Mesendoderm (in vitro differentiated cells): Measurements from ENCODE around the gene OASL.

Experiments used
- DNase-seq: peaks from one replicate; pipeline ENCODE4 v3.0.0; 2013
- H2AK5ac ChIP-seq: 2 replicates; pipeline ENCODE4 v1.6.1; 2013; ENCODE audit warnings: low read length, inconsistent platforms
- H2BK120ac ChIP-seq: 2 replicates; pipeline ENCODE4 v1.6.1; 2013; ENCODE audit warnings: low read depth, mild to moderate bottlenecking, low read length, moderate library complexity, mixed read lengths
- H2BK15ac ChIP-seq: replicated peaks from 2 replicates; pipeline ENCODE4 v1.6.1; 2013; ENCODE audit warnings: low read depth, mild to moderate bottlenecking, moderate library complexity
- H2BK5ac ChIP-seq: 2 replicates; pipeline ENCODE4 v1.6.1; 2013; ENCODE audit warnings: low read length, inconsistent platforms
- H3K18ac ChIP-seq: 2 replicates; pipeline ENCODE4 v1.6.1; 2013; ENCODE audit warnings: mild to moderate bottlenecking, low read length, mixed read lengths
- H3K23ac ChIP-seq: one replicate; pipeline ENCODE4 v1.6.1; 2013; ENCODE audit warnings: low read length
- H3K27ac ChIP-seq: 2 replicates; pipeline ENCODE4 v1.5.1; 2013; ENCODE audit warnings: low read depth, mild to moderate bottlenecking, inconsistent platforms, low read length, moderate library complexity
- H3K27me3 ChIP-seq: 2 replicates; pipeline ENCODE4 v1.6.1; 2013; ENCODE audit warnings: low read length, control low read depth, mild to moderate bottlenecking, inconsistent platforms; ENCODE audit not compliant: insufficient read depth, poor library complexity
- H3K36me3 ChIP-seq: 2 replicates; pipeline ENCODE4 v1.6.1; 2013; ENCODE audit warnings: low read length, inconsistent platforms; ENCODE audit not compliant: control insufficient read depth, insufficient read depth
- H3K4ac ChIP-seq: one replicate; pipeline ENCODE4 v1.6.1; 2013; ENCODE audit warnings: low read depth, mild to moderate bottlenecking, low read length, moderate library complexity
- H3K4me1 ChIP-seq: 2 replicates; pipeline ENCODE4 v1.6.1; 2013; ENCODE audit warnings: low read depth, low read length, inconsistent platforms; ENCODE audit not compliant: control insufficient read depth
- H3K4me2 ChIP-seq: 2 replicates; pipeline ENCODE4 v1.6.1; 2013; ENCODE audit warnings: low read length
- H3K4me3 ChIP-seq: 2 replicates; pipeline ENCODE4 v1.5.1; 2013; ENCODE audit warnings: mild to moderate bottlenecking, low read length
- H3K56ac ChIP-seq: one replicate; pipeline ENCODE4 v1.6.1; 2013; ENCODE audit warnings: low read length
- H3K79me1 ChIP-seq: 2 replicates; pipeline ENCODE4 v1.6.1; 2013; ENCODE audit warnings: low read length, inconsistent platforms
- H3K79me2 ChIP-seq: 2 replicates; pipeline ENCODE4 v1.6.1; 2013; ENCODE audit warnings: mild to moderate bottlenecking, low read length; ENCODE audit not compliant: control insufficient read depth, insufficient read depth
- H3K9ac ChIP-seq: 2 replicates; pipeline ENCODE4 v1.6.1; 2013; ENCODE audit warnings: low read length, inconsistent platforms
- H4K5ac ChIP-seq: one replicate; pipeline ENCODE4 v1.6.1; 2013; ENCODE audit warnings: low read length
- H4K8ac ChIP-seq: one replicate; pipeline ENCODE4 v1.6.1; 2013; ENCODE audit warnings: low read depth, mild to moderate bottlenecking, control low read depth, low read length, moderate library complexity
- WGBS: extraction: QIAGEN DNeasy Blood & Tissue Kit; methylation state at CpG from one replicate; pipeline ENCODE4 v1.1.7; 2013; ENCODE audit warnings: low lambda C conversion rate, missing lambda C conversion rate; ENCODE audit not compliant: insufficient coverage; ENCODE audit errors: extremely low coverage; 5-methylcytosine and 5-hydroxymethylcytosine counted together

The OASL gene

GRCh38 chr12:121013715-121014114, 25.3 kb downstream of the OASL start:
- no CpG with 5 or more reads among the region's 3 CpGs for WGBS

GRCh38 chr12:121011820-121012219, 27.2 kb downstream of the OASL start:
- Histone ChIP-seq H4K8ac (no peak overlapping the region), H2AK5ac (no peak overlapping the region), H2BK15ac (no peak overlapping the region), H3K4me3 (no peak overlapping the region), H3K79me1 (peaks cover 8% of the 10 kb centered on the region), H4K5ac (no peak overlapping the region), H3K4me1 (peaks cover 3% of the 10 kb centered on the region), H3K27ac (no peak overlapping the region), H3K23ac (no peak overlapping the region), H3K79me2 (peaks cover 9% of the 10 kb centered on the region), H2BK120ac (no peak overlapping the region), H3K4ac (no peak overlapping the region), H3K36me3 (peaks cover 4% of the 10 kb centered on the region), H3K9ac (no peak overlapping the region), H3K4me2 (no peak overlapping the region), H3K18ac (no peak overlapping the region), H3K27me3 (no peaks in the 10 kb centered on the region), H2BK5ac (no peak overlapping the region), H3K56ac (no peak overlapping the region)
- no CpG with 5 or more reads among the region's 6 CpGs for WGBS
- DNase-seq = no peak

More at GRCh38 chr12:121013715-121014114, 25.3 kb downstream of the OASL start:
- peaks cover 4% of the 10 kb centered on the region for H3K36me3 ChIP-seq
- peaks cover 3% of the 10 kb centered on the region for H3K4me1 ChIP-seq
- no peak overlapping the region for H2BK5ac ChIP-seq
- H2BK15ac ChIP-seq = no peak overlapping the region
- no peak overlapping the region for H4K5ac ChIP-seq
- H2AK5ac ChIP-seq = no peak overlapping the region
- no peak overlapping the region for H3K56ac ChIP-seq
- H3K27me3 ChIP-seq = no peaks in the 10 kb centered on the region
- no peak overlapping the region for H3K27ac ChIP-seq
- peaks cover 9% of the 10 kb centered on the region for H3K79me2 ChIP-seq
- no peak overlapping the region for H3K9ac ChIP-seq
- no peak overlapping the region for H3K4ac ChIP-seq
- H3K23ac ChIP-seq = no peak overlapping the region
- no peak overlapping the region for H3K18ac ChIP-seq
- no peak for DNase-seq
- no peak overlapping the region for H4K8ac ChIP-seq
- no peak overlapping the region for H3K4me2 ChIP-seq
- no peak overlapping the region for H3K4me3 ChIP-seq
- peaks cover 8% of the 10 kb centered on the region for H3K79me1 ChIP-seq
- H2BK120ac ChIP-seq = no peak overlapping the region

DNA sequence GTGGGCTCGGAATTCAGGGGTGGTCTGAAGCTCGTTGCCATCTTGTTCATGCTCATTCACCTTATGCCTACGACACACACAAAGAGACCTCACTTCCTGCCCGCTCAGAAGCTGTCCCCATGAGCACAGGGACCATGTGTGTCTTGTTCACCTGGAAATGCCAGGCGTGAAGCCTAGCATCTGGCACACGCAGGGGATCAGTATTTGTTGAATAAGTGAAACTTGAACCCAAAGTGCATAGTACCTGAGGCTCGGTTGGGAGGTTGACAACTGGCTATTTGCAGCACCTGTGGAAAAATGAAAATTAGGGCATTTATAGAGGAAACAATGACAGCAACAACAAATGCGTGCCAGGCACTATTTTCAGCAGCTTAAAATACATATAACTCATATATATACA, 28.2 kb downstream of the OASL start:
- Histone ChIP-seq H2BK15ac (no peak overlapping the region), H2AK5ac (no peak overlapping the region), H3K4me2 (no peak overlapping the region), H3K9ac (no peak overlapping the region), H2BK5ac (no peak overlapping the region), H4K5ac (no peak overlapping the region), H3K36me3 (peaks cover 6% of the 10 kb centered on the region), H3K18ac (no peak overlapping the region), H3K56ac (no peak overlapping the region), H3K23ac (no peak overlapping the region), H3K27me3 (no peaks in the 10 kb centered on the region), H3K4me1 (peaks cover 3% of the 10 kb centered on the region), H2BK120ac (no peak overlapping the region), H3K79me1 (peaks cover 8% of the 10 kb centered on the region), H3K4me3 (no peak overlapping the region), H3K79me2 (peaks cover 8% of the 10 kb centered on the region), H3K27ac (no peak overlapping the region), H4K8ac (no peak overlapping the region), H3K4ac (no peak overlapping the region)
- no peak for DNase-seq
- WGBS = no CpG with 5 or more reads among the region's 8 CpGs

- Histone ChIP-seq H4K5ac (no peak overlapping the region), H3K4me3 (no peak overlapping the region), H2BK120ac (no peak overlapping the region), H3K79me1 (peaks cover 3% of the 10 kb centered on the region), H3K79me2 (no peaks in the 10 kb centered on the region), H3K4me1 (no peaks in the 10 kb centered on the region), H4K8ac (no peak overlapping the region), H3K23ac (no peak overlapping the region), H2AK5ac (no peak overlapping the region), H3K36me3 (peaks cover 6% of the 10 kb centered on the region), H3K18ac (no peak overlapping the region), H3K27ac (no peak overlapping the region), H2BK5ac (no peak overlapping the region), H3K4ac (no peak overlapping the region), H3K9ac (no peak overlapping the region), H3K56ac (no peak overlapping the region), H3K4me2 (no peak overlapping the region), H2BK15ac (no peak overlapping the region), H3K27me3 (no peaks in the 10 kb centered on the region)
- WGBS = no CpG with 5 or more reads among the region's 10 CpGs
- DNase-seq = peak; percentile 73
Observed at GRCh38 chr12:121009741-121010140, 29.3 kb downstream of the OASL start.

DNA sequence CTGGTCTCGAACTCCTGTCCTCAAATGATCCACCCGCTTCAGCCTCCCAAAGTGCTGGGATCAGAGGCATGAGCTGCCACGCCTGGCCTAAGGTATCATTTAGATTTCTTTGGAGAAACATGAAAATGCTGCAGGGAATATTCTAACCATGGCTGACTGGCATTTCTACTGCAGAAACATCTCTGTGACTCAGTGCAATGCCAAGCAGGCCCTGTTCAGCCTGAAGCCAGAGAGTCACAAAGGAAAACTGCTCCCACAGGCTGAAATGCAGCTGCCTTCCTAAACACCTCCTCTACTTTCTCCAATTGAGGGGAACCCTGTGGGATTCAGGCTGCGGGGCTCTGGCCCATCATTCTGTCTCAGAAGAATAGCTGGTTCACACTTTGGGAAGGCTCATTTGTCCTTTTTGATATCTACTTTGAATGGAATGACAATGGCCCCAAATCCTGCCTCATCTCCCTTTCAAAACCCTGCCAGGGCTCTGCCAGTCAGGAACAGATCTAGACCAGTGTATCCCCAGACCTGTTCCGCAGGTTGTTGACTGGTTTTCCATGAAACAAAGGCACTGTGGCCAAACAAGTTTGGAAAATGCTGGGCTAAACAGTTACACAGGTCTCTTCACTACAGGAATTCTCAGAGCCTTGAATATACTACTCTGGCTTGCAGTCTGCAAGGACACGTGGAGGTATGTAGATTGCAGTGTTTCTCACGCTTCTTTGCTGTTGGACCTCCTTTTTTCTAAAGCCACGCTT, 30.5 kb downstream of the OASL start:
- H4K5ac ChIP-seq = no peak overlapping the region
- H3K18ac ChIP-seq = no peak overlapping the region
- no peak overlapping the region for H3K4me3 ChIP-seq
- no peak overlapping the region for H4K8ac ChIP-seq
- peaks cover 6% of the 10 kb centered on the region for H3K36me3 ChIP-seq
- no peak overlapping the region for H2BK5ac ChIP-seq
- no peak for DNase-seq
- no CpG with 5 or more reads among the region's 8 CpGs for WGBS
- H3K56ac ChIP-seq = no peak overlapping the region
- H3K4me2 ChIP-seq = no peak overlapping the region
- no peak overlapping the region for H3K4ac ChIP-seq
- no peak overlapping the region for H2BK120ac ChIP-seq
- H2AK5ac ChIP-seq = no peak overlapping the region
- no peaks in the 10 kb centered on the region for H3K79me2 ChIP-seq
- peaks cover 3% of the 10 kb centered on the region for H3K79me1 ChIP-seq
- H3K27me3 ChIP-seq = no peaks in the 10 kb centered on the region
- no peaks in the 10 kb centered on the region for H3K4me1 ChIP-seq
- H3K27ac ChIP-seq = no peak overlapping the region
- H3K23ac ChIP-seq = no peak overlapping the region
- H3K9ac ChIP-seq = no peak overlapping the region
- H2BK15ac ChIP-seq = no peak overlapping the region

DNA sequence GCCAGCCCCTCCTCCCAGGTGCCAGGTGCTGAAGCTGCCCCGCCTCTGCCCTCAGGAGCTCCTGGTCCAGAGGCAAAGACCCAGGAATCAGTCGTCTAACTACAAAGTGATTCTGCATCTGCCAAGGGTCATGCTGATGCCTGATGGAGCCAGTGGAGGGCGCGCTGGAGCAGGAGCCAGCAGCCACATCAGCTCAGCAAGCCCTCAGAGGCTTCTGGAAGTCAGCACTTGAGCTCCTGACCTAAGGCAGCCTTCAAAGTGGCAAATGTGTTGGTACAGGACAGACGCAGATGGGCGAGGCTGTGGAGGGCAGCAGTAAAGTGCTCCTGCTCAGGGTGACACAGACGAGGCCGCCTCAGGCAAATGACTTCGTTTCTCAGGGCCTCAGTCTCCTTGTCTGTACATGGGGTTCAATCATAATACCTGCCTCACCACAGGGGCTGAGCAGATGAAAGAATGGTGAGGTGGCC, 33.7 kb downstream of the OASL start:
- Histone ChIP-seq H3K27ac (no peak overlapping the region), H4K8ac (no peak overlapping the region), H3K36me3 (peaks cover 8% of the 10 kb centered on the region), H2BK5ac (no peak overlapping the region), H3K79me2 (no peaks in the 10 kb centered on the region), H3K79me1 (no peaks in the 10 kb centered on the region), H2BK15ac (no peak overlapping the region), H4K5ac (no peak overlapping the region), H3K23ac (no peak overlapping the region), H3K27me3 (no peaks in the 10 kb centered on the region), H3K9ac (no peak overlapping the region), H3K4me2 (no peak overlapping the region), H3K4ac (no peak overlapping the region), H3K18ac (no peak overlapping the region), H2AK5ac (no peak overlapping the region), H2BK120ac (no peak overlapping the region), H3K56ac (no peak overlapping the region), H3K4me3 (no peak overlapping the region), H3K4me1 (no peaks in the 10 kb centered on the region)
- peak; percentile 83 for DNase-seq
- no CpG with 5 or more reads among the region's 9 CpGs for WGBS
